LNCAP (cell line): ENCODE results near the gene TBCD.

ENCODE experiments used
- CTCF ChIP-seq: fragments of 450-650 bp; IDR thresholded peaks from 2 replicates; pipeline ENCODE4 v1.5.1; 2017; ENCODE audit warnings: mild to moderate bottlenecking

The TBCD gene

GRCh38 chr17:82879241-82879640, 127.4 kb downstream of the TBCD start:
- no peak for TF ChIP-seq CTCF

DNA sequence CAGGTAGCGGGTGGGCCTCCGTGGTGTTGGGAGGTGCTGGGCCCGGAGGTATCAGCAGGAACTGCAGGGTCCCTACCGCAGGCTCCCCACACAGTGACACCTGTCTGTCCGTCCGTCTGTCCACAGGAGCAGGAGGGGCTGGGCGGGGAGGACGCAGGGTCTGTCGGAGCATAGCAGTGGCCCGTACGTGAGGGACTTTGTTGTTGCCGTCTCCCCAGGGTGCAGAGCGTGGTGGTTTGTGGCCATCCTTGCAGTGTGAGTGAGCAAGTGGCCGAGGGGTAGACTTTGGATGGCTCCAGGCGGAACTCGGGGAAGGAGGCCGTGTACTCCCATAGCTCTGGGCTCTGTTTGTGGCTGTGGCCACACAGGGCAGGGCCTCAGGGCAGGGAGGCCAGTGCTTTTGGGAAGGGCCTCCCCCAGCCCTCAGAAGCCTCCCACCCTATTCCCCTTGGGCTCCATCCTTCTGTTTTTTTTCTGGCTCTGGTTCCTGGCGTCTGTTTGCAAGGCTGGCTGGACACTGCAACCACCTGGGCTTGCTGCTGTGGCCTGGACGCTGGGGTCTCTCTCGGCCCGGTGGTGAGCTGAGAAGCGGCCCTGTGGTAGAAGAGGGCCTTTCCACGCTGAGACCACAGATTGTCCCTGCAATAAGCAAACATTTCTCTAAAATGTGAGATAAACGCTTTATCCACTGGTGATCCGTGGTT, 128.9 kb downstream of the TBCD start:
- TF ChIP-seq CTCF = no peak

GRCh38 chr17:82881324-82881823, 129.5 kb downstream of the TBCD start:
- no peak for TF ChIP-seq CTCF

- no peak for TF ChIP-seq CTCF
These were observed 130.2 kb downstream of the TBCD start for GRCh38 chr17:82881900-82882714.

DNA sequence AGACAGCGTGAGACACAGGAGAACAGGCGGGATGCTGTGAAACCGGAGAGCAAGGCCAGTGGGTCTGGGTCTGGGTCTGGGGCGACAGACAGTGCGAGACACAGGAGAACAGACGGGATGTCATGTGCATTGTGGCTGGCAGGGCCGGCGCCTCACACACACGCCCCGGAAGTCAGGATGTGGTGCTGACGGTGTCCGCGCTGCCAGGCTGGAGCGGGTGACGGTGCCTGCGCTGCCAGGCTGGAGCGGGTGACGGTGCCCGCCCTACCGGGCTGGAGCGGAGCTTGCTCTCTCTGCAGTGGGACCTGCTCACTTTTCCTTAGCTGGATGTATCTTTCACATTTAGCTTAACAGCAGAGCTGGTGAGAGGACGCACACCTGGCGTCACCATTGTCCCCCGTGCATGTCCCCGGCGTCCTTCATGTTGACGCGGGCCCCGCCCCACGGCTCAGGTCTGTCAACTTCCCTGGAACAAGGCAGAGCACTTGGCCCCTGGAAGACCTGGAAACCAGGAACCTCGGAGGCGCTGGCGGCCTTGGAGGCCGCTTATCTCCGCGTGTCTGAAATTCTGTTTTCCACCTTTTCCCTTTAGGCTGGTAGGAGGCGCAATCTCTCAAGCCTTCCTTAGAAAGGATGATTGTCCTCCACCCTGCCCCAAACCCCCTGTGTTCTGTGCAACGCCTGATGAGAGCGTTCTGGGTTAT, 131.0 kb downstream of the TBCD start:
- TF ChIP-seq CTCF = peak; percentile 16; the same call in 1 of the 2 replicates

GRCh38 chr17:82883419-82884031, 131.7 kb downstream of the TBCD start:
- no peak for TF ChIP-seq CTCF

DNA sequence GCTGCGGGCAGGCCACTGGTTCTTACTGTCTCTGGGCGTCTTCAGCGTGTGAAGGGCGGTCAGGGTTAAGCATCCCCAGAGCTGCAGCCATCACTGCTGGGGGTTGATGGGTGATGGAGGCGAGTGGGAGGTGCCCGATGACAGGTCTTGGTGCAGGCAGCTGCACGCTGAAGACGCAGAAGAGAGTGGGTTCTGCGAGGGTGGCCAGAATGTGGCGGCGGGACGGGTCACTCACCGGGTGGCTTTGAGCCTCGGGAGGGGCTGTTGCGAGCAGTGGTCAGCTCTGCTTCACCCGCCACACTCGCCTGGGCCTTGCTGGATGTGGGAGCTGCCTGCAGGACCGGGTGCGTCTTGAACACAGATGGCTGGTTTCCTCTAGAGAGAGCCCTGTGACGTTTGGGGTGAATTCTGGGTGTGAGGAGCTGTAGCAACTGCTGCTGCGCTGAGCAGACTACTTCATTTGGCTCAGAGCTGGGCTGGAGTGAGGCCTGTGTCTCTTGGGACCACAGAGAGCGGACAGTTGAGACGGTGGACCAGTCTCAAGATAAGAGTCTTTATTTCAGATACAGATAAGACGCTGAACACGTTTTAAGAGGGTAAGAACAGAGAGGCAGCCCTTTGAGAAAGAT, 132.6 kb downstream of the TBCD start:
- no peak for TF ChIP-seq CTCF
